Nucleus accumbens (tissue), 56 donors: ENCODE data around the gene JMJD7.

ENCODE experiments used
- DNase-seq, 56 donors: peaks; one replicate each; lab custom pipeline; 2025; lab: John Stamatoyannopoulos, UW

Gene JMJD7

GRCh38 chr15:41827880-41828806 lies at the start of gene JMJD7:
TSS of gene JMJD7 (plus strand) at chr15:41828092. CDS start at chr15:41828125, 33 bp downstream.
- peak; percentile 35 to 99 (median 91) for DNase-seq

GRCh38 chr15:41778521-41778920 lies 49.4 kb upstream of the JMJD7 start:
- DNase-seq: no peak

- no peak for DNase-seq
Measured at GRCh38 chr15:41779662-41780157, 48.2 kb upstream of the JMJD7 start.

GRCh38 chr15:41780266-41780665 lies 47.6 kb upstream of the JMJD7 start:
- no peak for DNase-seq

- DNase-seq: no peak
Measured at GRCh38 chr15:41780727-41781126, 47.2 kb upstream of the JMJD7 start.

- no peak for DNase-seq
Measured at GRCh38 chr15:41782371-41783282, 45.3 kb upstream of the JMJD7 start.

- no peak for DNase-seq
Measured at GRCh38 chr15:41783296-41783695, 44.6 kb upstream of the JMJD7 start.

GRCh38 chr15:41788262-41788661 lies 39.6 kb upstream of the JMJD7 start:
- DNase-seq: no peak

- peak in 3 of 56 donors; percentile 11 to 47 (median 42) for DNase-seq
Measured at GRCh38 chr15:41789236-41789635, 38.7 kb upstream of the JMJD7 start.

- DNase-seq: peak in 1 of 56 donors; percentile 17
Measured at GRCh38 chr15:41789662-41790061, 38.2 kb upstream of the JMJD7 start.

- no peak for DNase-seq
Measured at GRCh38 chr15:41790169-41790568, 37.7 kb upstream of the JMJD7 start.

GRCh38 chr15:41790756-41791546 lies 36.9 kb upstream of the JMJD7 start:
- DNase-seq: no peak

- no peak for DNase-seq
Measured at GRCh38 chr15:41791547-41791937, 36.4 kb upstream of the JMJD7 start.

- DNase-seq: no peak
Measured at GRCh38 chr15:41792000-41792637, 35.8 kb upstream of the JMJD7 start.

- DNase-seq: no peak
Measured at GRCh38 chr15:41794081-41794480, 33.8 kb upstream of the JMJD7 start.

- peak in 2 of 56 donors; percentile 3 to 7 for DNase-seq
Measured at GRCh38 chr15:41795996-41796856, 31.7 kb upstream of the JMJD7 start.

- DNase-seq: no peak
Measured at GRCh38 chr15:41797201-41797944, 30.5 kb upstream of the JMJD7 start.
